ENCODE data around the gene COMMD6.

- TF ChIP-seq CTCF (conservative IDR thresholded peaks at IDR 0.05; ENCODE audit: low read depth in 2 of 2) (no peak), ETS1 (IDR thresholded peaks at IDR 0.05) (no peak), EZH2 (IDR thresholded peaks at IDR 0.05; ENCODE audit: low read depth, unreplicated experiment) (no peak), EZH2phosphoT487 (IDR thresholded peaks at IDR 0.05; ENCODE audit: unreplicated experiment) (no peak), JUNB (IDR thresholded peaks at IDR 0.05; ENCODE audit: unreplicated experiment) (no peak), CREB1 (CRISPR knock-in tag; IDR thresholded peaks at IDR 0.05; ENCODE audit: low read depth) (no peak), REST (IDR thresholded peaks at IDR 0.05; ENCODE audit: unreplicated experiment) (no peak), POLR2AphosphoS5 (IDR thresholded peaks at IDR 0.05; ENCODE audit: low read depth) (no peak), STAT1 (IDR thresholded peaks at IDR 0.05; ENCODE audit: unreplicated experiment) (no peak), ZNF331 (CRISPR knock-in tag; IDR thresholded peaks at IDR 0.05; ENCODE audit: low read depth) (no peak), NANOG (IDR thresholded peaks at IDR 0.05; ENCODE audit: borderline replicate concordance) (no peak), ZNF114 (CRISPR knock-in tag; IDR thresholded peaks at IDR 0.05) (no peak)
These were observed 25.4 kb downstream of the COMMD6 start for GRCh38 chr13:75512253-75512652.
